ACHN (cell line): ENCODE measurements around the gene NRARP.

Experiments used
- DNase-seq: peaks from one replicate; pipeline ENCODE4 v3.0.0-alpha.2; 2015
- in situ Hi-C: cut with HindIII; loops from 2 replicates; pipeline ENCODE4 v1.10.0; 2017; ENCODE audit warnings: low sequenced_read_pairs, low pct_ligation_motif_present, low pct_unique_long_range_greater_than_20kb

The NRARP gene

DNA sequence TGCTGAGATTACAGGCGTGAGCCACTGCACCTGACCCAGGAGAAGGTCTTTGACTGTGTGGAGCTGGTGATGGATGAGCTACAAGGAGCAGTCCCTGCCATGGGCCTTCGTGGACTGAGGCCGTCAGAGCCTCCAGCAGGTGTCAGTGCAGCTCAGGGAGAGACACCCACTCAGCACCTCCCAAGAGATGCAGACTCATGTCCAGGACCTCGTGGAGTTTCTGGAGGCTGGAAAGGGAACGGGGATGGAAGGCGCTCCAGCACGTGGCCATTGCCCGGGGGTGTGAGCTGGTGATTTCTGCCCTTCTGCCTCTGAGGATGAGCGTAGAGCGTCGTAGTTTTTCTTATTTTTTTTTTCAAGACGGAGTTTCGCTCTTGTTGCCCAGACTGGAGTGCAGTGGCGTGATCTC is 15.1 kb downstream of the NRARP start:
- in situ Hi-C loops: no loop called here

DNA sequence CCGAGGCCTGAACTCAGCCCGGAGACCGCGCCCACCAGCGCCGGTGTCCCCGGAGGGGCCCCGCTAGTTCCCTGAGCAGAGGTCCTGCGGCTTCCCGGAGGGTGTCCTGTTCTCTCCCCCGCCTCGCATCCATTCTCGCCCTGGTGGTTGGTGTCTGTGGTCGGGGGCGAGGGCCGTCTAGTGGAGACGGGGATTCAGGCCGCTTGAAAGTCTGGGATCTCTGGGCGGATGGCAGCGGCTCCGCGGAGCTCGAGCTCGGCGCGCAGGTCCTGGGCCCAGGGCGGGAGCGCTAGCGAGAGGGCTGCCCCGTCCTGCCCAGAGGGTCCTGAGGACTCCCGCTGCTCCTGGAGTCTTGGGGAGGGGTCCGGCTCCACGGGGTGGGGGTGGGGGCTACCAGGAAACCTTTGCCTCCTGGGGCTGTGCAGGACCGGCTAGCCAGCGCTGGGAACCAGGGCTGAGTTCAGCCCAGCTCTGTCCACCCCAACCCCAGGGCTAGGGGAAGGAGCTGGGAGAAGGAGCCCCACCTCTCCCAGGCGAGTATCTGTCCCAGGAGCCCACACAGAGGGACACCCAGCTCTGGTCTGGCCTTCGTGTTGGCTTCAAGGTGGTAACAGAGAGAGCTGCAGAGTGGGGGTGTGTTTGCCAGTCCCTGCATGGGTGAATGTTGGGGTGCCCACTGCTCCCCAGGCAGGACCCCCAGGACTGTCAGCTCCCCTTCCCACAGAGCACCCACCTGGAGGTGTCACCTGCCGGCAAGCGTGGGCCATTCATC is 20.5 kb downstream of the NRARP start:
- in situ Hi-C loops: no loop called here
- no peak for DNase-seq

More for the DNA sequence above, 15.1 kb downstream of the NRARP start:
- peak; percentile 60 for DNase-seq

DNA sequence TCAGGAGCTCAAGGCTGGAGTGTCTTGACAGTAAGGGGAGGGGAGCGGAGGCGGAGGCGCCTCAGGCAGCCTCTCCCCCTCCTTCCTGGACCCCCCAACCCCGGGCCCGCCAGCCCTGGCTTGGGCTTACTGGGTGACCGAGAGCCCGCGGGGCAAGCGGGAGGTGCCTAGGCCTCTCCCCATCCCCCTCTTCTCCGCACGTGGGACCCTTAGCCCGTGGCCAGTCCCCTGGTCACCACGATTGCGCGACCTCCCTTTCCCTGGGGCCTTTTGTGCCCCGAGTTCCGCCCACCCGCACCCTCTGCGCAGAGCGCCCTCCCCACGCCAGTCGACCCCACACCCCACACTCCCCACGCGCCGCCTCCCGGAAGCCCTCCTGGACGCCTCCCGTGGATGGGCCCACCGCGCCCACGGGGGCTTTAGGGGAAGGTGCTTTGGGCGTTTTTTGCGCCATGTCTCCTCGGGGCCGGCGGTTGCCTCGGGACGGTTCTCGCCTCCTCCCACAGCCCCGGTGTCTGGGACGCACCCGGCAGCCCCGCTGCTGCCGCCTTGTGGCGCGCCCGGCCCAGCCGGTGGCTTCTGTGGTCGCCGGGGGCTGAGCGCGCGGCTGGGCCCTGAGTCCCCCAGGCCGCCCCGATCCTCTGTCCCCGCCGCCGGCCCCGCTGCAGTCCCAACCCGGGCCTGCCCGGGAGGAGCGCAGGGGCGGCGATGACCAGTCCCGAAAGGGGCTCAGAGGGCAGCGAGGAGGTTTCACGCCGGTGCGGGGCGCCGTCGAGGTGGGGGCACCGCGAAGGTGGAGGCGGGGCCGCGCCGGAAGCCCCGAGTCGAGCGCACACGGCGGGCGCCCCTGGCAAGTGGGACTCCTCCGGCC is 21.4 kb downstream of the NRARP start:
- in situ Hi-C loops: no loop called here
- DNase-seq: no peak

DNA sequence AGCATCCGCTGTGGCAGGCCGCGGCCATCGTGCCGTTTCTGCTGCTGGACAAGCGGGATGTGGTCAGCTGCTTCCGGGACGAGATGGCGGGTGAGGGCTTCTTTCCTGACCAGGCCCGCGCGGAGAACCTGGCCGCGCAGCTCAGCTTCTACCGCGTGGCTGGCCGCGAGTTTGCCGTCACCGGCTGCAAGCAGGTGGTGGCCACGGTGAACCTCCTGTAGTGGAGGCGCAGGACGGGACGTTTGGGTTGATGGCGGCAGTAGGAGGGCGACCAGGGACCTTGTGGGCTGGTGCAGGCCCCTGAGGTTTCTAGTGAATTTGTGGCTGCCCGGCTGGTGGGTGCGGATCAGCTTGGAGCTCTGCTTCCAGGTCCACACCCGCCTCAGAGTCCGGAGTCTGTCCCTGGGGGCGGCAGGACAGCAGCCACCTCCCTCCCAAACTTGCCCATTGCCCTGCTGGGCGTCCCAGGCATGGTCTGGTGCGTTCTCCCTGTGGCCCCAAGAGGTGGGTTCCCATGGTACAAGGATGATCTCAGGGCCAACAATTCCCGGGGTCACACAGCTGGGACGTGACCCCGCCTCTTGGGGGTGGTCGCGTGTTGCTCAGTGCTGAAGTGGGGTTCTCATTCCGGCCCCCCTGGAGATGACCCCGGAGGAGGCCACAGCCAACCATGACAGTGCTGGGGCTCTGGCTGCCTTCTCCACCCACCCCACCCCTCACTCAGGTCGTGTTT is 22.2 kb downstream of the NRARP start:
- in situ Hi-C loops: no loop called here
- no peak for DNase-seq

DNA sequence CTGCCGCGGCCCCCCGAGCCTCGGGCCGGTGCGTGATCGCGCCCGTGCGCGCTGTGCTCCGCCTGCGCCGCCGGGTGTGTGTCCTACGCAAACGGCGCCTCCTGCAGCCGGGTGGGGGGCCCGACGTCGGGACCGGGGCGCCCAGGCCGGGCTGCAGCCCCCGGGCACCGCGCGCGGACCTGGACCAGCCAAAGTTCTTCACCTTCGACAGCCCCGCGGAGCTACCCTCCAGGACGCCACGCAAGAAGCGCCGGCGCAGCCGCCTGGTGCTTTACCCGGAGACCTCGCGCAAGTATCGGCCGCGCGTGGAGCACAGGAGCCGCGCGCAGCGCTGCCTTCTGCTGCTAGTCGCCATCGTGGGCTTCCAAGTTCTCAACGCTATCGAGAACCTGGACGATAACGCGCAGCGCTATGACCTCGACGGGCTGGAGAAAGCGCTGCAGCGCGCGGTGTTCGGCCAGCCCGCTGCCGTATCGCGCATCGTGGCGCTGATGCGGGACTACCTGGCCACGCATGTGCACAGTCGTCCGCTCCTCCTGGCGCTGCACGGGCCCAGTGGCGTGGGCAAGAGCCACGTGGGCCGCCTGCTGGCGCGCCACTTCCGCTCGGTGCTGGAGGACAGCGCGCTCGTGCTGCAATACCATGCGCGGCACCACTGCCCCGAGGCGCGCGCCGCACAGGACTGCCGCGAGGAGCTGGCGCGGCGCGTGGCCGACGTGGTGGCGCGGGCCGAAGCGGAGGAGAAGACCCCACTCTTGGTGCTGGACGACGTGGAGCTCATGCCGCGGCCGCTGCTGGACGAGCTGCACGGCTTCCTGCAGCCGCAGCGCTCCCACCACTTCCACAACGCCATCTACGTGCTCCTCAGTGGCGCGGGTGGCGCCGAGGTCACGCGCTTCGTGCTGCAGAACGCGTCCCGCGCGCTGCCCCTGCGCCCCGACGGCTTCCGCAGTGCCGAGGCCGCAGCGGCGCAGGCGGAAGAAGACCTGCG is 23.1 kb downstream of the NRARP start:
- in situ Hi-C loops: no loop called here
- no peak for DNase-seq

DNA sequence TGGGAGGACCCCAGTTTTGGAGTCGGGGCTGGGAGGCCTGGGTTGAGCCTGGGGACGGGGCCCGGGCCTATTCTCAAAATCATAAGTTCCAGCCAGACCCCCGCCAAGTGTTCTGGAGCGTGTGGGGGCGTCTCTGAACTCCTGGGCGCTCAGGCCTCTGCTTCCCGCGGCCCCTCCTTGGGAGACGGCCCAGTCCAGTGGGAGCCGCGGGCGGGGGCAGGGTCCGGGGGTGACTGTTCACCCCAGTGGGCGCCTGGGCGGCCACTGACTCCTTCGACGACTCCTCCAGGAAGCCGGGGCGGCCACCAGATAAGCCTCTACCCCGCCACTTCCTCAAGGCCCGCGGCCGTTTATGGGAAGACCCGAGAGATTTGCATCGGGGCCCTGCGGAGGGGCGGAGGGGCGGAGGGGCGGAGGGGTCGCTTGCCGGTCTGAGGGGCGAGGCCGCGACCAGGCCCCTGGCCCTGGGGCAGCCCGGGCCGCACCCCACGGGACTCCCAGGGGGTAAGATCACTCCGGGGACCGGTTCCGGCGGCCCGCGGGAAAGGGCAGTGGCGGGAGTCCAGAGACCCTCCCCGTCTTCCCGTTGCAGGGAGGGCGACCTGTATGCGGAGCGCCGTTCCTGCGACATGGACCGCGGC is 23.9 kb downstream of the NRARP start:
- DNase-seq: no peak
- in situ Hi-C loops: no loop called here

DNA sequence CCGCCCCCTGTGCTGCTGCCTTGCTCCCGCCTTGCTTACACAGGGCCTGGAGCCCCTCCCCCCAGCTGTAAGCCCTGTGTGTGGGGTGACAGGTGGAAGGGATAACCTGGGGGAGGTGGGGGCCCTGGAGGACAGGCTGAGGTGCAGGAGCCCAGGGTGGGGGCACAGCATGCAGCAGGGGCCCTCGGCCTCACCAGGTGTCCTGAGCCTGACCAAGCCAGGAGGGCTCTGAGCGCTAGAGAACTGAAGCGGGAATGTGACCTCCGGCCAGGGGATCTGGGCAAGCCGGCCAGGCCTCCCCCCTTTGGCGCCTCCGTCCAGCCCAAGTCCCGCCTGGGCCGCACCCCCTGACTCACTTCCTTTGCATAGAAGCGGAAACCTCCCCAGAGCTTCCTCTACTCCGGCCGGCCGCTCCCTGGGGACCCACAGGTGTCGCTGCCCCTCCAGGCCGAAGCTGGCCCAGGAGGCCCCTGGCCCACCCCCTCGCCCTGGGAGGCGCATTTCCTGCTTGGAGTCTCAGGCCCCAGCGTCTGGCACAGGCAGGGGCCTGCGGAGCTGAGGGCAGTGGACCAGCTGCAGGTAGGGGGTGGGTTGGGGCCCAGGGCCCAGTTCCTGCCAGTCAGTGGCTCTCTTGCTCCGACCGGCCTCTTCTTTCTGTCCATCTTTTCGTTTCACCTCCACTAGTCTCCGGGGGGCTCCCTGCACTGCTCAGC is 24.6 kb downstream of the NRARP start, which contains the start of gene TOR4A:
Gene TOR4A (plus strand): TSS at position 398 of the 713 bp plus-strand sequence. CDS start 964 bp downstream, outside the sequence.
- in situ Hi-C loops: no loop called here
- DNase-seq: peak; percentile 91

DNA sequence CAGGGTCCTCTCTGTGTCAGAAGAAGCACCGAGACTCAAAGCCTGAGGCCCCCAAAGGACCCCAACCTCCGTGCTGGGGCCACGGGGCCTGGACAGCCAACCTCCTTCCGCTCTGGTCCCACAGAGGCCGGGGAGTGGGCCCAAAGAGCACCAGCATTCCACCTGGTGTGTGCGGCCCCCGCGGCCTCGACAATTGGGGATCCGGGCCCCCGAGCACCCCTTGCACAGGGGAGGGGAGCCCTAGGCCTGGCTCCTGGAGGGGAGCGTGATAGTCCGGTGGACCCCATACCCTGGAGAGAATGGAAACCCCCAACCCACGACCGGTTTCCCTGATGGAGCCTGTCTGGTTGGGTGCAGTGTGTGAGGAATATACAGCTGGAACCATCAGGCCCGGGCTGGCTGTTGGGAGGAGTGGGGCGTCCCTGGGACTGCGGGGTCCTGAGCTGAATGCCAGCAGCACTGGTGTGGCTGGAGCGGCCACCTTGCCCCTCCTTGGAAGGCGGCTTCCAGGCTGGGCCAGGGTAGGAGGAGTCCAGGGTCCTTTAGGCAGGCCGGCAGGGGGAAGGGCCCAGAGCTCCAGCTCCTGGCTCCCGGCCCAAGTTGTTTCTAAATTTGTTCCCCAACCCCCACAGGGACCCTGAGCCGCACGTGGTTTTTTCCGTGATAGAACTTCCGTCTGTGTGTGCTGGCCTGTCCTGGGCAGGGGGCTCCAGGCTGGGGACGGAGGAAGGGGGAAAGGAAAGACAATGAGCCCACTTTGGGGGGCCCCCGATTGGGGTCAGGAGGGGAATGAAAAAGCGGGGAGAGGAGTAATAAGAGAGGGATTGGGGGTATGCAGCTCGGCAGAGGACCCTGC is 25.4 kb downstream of the NRARP start:
- peak; percentile 37 for DNase-seq
- in situ Hi-C loops: no loop called here

DNA sequence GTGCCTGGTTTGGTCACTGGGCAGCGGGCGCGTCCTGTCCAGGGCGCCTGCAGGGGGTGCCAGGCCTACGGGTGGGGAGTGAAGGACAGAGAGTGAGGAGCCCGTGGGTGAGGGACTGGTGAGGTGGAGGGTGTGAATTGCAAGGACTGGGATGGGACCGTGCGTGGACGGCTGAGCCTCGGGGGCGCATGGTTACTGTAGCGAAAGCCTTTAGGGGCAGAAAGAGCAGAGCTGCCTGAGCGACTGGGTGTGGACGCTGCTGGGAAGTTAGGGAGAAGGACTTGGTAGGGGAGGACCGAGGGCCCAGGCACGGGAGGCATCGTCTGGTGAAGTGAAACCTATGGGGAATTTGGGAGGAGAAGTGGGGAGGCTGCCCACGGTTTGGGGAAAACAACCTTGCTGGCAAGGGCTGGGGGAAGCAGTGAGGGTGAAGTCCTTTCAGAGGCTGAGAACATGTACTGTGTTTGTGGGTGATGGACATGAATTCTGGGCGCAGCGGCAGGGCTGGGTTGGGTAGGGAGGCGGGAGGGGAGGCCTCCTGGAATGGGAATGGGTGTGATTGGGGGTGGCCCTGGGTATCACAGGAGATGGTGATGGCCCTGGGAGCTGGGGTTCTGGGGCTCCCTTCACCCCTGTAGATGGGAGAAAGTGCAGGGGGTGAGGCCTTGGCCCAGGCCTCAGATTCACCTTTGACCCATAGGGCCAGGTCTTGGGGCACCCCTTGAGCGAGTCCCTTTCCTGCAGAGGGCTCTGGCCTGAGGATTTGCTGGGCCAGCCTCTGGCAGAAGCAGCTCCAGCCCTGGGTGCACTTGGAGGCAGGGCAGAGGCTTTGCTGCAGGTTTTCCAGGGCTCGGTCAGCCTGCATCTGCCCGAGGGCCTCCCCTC is 26.2 kb downstream of the NRARP start:
- in situ Hi-C loops: no loop called here
- DNase-seq: no peak

DNA sequence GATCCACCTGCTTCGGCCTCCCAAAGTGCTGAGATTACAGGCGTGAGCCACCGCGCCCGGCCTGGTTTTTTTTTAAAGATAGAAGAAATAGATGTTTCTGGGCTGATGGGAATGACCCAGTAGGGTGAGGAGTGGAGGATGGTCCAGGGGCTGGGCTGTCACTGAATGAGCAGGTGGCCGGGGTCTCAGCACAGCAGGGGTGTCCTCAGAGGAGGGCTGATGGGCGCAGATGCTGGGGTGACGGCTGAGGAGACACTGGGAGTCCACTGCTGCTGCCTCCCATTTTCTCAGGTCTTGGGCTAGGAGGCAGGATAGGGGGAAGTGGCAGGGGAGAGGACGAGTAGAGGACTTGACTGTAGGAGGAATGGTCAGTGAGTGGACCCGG is 26.9 kb downstream of the NRARP start:
- DNase-seq: no peak
- in situ Hi-C loops: no loop called here

DNA sequence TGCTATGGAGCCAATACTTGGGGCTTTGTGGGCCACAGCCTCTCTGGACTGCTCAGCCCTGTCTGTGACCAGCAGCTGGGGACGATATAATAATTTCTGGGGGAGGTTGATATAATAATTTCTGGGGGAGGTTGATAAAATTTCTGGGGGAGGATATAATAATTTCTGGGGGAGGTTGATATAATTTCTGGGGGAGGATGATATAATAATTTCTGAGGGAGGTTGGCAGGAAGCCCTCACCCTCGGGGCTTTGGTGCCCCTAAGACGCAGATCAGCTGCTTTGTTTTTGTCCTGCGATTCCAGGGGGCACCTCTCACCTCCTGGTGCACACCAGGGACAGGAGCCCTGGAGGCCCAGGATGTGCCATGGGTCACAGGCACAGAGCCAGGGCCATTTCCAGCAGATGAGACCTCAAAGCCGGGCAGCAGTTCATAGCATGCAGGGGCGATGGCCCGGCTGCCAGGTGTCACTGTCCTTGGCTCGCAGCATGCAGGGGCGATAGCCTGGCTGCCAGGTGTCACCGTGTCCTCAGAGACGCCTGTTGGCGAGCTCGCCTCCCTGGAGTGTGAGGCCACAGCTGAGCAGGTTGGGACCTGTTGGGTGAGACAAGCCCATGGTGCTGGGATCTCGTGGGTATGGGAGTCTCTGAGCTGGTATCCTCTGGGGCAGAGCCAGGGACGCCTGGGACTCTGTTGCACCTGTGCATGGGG is 28.3 kb downstream of the NRARP start:
- no peak for DNase-seq
- in situ Hi-C loops: no loop called here

DNA sequence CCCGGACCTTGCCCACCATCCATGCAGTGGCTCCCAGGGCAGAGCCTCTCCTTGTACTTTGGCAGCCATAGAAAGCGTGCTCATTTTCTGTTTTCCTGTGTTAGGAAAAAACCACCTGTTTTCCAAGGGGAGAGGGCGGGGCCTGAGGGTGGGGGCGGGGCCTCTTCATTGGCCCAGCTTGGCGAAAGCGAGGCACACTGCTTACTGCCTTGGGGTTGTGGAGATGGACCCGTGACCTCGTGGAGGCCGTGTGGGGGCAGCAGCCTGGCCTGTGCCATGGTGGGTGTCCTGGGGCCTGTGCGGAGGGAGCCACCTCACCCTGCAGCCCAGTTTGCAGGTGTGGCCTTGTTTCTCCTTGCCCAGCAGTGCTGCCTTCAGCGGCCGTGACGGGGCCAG is 29.0 kb downstream of the NRARP start:
- in situ Hi-C loops: no loop called here
- DNase-seq: no peak

DNA sequence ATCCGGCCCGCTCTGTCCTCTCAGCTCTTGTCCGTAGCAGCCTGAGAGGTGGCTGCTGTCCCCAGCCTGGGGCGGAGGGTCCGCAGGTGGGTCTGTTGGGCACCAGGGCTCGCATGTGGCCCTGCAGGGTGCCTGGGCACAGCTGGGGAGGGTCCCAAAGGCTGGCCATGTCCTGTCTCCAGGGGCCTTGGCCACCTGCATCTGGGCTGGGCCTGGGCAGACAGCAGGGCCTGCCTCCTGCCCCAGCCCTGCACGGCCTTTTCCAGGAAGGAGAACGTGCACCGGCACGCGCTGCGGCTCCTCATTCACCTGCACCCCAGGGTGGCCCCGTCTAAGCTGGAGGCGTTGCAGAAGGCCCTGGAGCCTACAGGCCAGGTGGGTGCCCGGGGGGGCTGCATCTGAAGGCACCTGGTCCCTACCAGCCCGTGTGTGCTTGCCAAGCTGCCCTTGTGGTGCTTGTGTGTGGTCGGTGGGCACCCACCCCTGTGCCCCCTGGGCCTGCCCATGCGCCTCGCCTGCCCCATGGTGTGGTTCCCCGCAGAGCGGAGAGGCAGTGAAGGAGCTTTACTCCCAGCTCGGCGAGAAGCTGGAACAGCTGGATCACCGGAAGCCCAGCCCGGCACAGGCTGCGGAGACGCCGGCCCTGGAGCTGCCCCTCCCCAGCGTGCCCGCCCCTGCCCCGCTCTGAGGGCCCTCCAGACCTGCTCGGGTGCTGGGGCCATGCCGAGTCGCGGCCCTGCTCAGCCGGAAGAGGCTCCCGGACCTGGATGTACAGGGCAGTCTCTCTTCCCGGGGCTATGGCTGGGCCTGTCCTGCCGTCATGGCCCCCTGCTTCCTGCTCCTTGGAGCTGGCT is 29.6 kb downstream of the NRARP start:
- DNase-seq: no peak
- in situ Hi-C loops: no loop called here

DNA sequence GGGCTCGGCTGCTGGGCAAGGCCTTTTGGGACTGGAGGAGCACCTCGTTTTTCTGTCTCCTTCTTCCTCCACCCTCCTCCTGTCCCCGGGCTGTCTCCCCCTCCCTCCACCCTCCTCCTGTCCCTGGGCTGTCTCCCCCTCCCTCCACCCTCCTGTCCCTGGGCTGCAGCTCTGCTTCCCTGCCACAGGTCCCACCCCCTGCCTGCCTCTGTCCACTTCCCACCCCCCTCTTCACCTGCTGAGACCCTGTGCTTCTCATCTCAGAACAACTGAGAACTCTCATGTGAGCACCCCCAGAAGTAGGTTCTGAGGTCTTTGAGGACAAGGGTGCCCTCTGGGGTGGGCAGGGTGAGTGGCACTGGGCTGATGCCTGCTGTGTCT is 30.4 kb downstream of the NRARP start:
- in situ Hi-C loops: no loop called here
- no peak for DNase-seq
